Ascending aorta (tissue), 2 donors: ENCODE measurements around the gene TMC1. TPM values are rescaled to one million over a fixed set of nuclear protein-coding genes. Genes with fewer than 3 reads are reported as not detected.

Source experiments
- DNase-seq, 2 donors: peaks; one replicate each; pipeline ENCODE4 v3.0.0-alpha.2; 2019; ENCODE audit warnings: low spot score in 2 of 2
- H3K27ac ChIP-seq, 2 donors: fragments of 200-600 bp; sonication (generic); one replicate each; pipeline ENCODE4 v1.5.1; 2016 to 2017; ENCODE audit warnings: mild to moderate bottlenecking in 1 of 2
- H3K27me3 ChIP-seq: fragments of 200-600 bp; sonication (generic); one replicate; pipeline ENCODE4 v1.5.1; 2017
- H3K36me3 ChIP-seq, 2 donors: fragments of 200-600 bp; sonication (generic); one replicate each; pipeline ENCODE4 v1.5.1; 2016
- H3K4me1 ChIP-seq, 2 donors: fragments of 200-600 bp; sonication (generic); one replicate each; pipeline ENCODE4 v1.5.1; 2016 to 2017; ENCODE audit warnings: mild to moderate bottlenecking in 1 of 2
- H3K4me3 ChIP-seq, 2 donors: fragments of 200-600 bp; sonication (generic); one replicate each; pipeline ENCODE4 v1.5.1; 2016 to 2017; ENCODE audit warnings: mild to moderate bottlenecking in 1 of 2
- H3K9me3 ChIP-seq, 2 donors: fragments of 200-600 bp; sonication (generic); one replicate each; pipeline ENCODE4 v1.5.1; 2016
- CTCF ChIP-seq, 3 experiments: fragments of 200-600 bp in 2 of 3; fragments of 450-650 bp in 1 of 3; sonication (generic) in 2 of 3; IDR thresholded peaks; one replicate each; pipeline ENCODE4 v1.5.1; 2016 to 2019; ENCODE audit warnings: antibody characterized with exemption in 3 of 3, mild to moderate bottlenecking in 1 of 3, moderate library complexity in 1 of 3
- intact Hi-C: fragments of 100-400 bp; cut with DNase I; formaldehyde crosslinking; loops from one replicate; pipeline ENCODE4 v1.15.1; 2023
- total RNA-seq: library from RNA; depleted of rRNA; stranded (reverse); fragments of >200 nt; gene quantifications from one replicate; pipeline ENCODE4 v1.1.0, GENCODE V29; 2016

Gene TMC1
- total RNA-seq, 1 donor from 2014 or later, result not detected

DNA sequence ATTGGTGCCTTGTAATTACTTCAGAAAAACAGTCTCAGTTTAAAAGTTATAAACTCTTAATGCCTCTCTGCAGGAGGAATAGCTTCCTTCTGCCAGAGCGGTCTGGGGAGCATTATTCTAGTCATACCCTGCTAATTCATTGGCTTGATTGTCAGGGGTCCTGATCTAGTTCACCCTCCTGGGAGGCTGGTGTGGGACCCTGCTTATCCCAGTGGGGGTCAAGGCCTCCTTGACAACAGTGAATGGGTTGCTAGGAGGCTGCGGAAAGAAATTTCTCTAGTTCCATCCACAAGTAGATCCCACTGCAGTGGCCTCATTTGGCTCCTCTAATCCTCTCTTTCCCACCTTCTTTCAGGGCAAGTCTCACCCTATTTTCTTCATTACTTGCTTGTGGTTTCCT lies 105.7 kb downstream of the TMC1 start:
- Histone ChIP-seq H3K27me3 (no peaks in the 10 kb centered on the region), H3K4me1 (no peaks in the 10 kb centered on the region), H3K36me3 (no peaks in the 10 kb centered on the region), H3K27ac (no peak overlapping the region), H3K4me3 (no peak overlapping the region), H3K9me3 (no peaks in the 10 kb centered on the region)
- intact Hi-C loops, result no loop called here
- no peak for DNase-seq
- TF ChIP-seq CTCF (IDR thresholded peaks at IDR 0.05), result no peak

- Histone ChIP-seq H3K36me3 (no peaks in the 10 kb centered on the region), H3K4me3 (no peak overlapping the region), H3K4me1 (no peaks in the 10 kb centered on the region), H3K27ac (no peak overlapping the region), H3K9me3 (no peaks in the 10 kb centered on the region), H3K27me3 (no peaks in the 10 kb centered on the region)
- no peak for TF ChIP-seq CTCF (IDR thresholded peaks at IDR 0.05)
- DNase-seq, result no peak
- intact Hi-C loops, result no loop called here
Measured at GRCh38 chr9:72627956-72628540, 106.6 kb downstream of the TMC1 start.

- Histone ChIP-seq H3K36me3 (no peaks in the 10 kb centered on the region), H3K27ac (no peak overlapping the region), H3K9me3 (peaks cover 0 to 5% of the 10 kb centered on the region in 2 donors), H3K4me3 (no peak overlapping the region), H3K27me3 (no peaks in the 10 kb centered on the region), H3K4me1 (no peaks in the 10 kb centered on the region)
- intact Hi-C loops, result no loop called here
- no peak for TF ChIP-seq CTCF (IDR thresholded peaks at IDR 0.05)
- DNase-seq, result no peak
Measured at GRCh38 chr9:72633966-72634365, 112.6 kb downstream of the TMC1 start.

- DNase-seq, result no peak
- no peak for TF ChIP-seq CTCF (IDR thresholded peaks at IDR 0.05)
- Histone ChIP-seq H3K27ac (no peak overlapping the region), H3K27me3 (no peaks in the 10 kb centered on the region), H3K36me3 (no peaks in the 10 kb centered on the region), H3K9me3 (peaks cover 0 to 5% of the 10 kb centered on the region in 2 donors), H3K4me1 (no peaks in the 10 kb centered on the region), H3K4me3 (no peak overlapping the region)
- intact Hi-C loops, result no loop called here
Measured at GRCh38 chr9:72635197-72635596, 113.8 kb downstream of the TMC1 start.

DNA sequence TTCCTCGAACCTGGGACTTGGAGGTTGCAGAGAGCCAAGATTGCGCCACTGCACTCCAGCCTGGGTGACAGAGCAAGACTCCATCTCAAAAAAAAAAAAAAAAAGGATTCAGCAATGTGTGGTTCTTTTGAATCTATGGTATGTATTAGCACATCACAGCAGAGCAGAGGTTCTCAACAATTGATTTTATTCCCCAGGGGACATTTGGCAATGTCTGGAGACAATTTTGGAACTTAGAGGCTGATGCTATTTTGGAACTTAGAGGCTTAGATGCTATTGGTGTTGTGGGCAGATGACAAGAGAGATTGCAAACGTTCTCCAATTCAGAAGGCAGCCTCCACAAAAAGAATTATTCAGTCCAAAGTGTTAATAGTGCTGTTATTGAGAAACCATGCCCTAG lies 115.2 kb downstream of the TMC1 start:
- Histone ChIP-seq H3K36me3 (no peaks in the 10 kb centered on the region), H3K4me1 (no peaks in the 10 kb centered on the region), H3K9me3 (peaks cover 0 to 5% of the 10 kb centered on the region in 2 donors), H3K27me3 (no peaks in the 10 kb centered on the region), H3K27ac (no peak overlapping the region), H3K4me3 (no peak overlapping the region)
- intact Hi-C loops, result no loop called here
- no peak for TF ChIP-seq CTCF (IDR thresholded peaks at IDR 0.05)
- no peak for DNase-seq

DNA sequence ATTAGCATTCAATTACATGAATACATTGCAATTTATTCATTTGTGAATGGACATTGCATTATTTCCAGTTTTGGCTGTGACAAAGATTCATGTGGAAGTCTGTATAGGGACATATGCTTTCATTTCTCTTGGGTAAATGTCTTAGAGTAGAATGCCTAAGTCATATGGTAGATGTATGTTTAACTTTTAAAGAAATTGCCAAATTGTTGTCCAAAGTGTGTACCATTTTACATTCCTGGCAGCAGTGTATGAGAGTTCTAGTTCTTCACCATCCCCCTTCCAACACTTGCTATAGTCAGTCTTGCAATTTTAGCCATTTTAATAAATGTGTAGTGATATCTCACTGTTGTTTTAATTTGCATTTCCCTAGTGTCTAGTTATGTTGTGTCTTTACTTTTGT lies 122.2 kb downstream of the TMC1 start:
- intact Hi-C loops, result no loop called here
- Histone ChIP-seq H3K27ac (no peak overlapping the region), H3K36me3 (no peaks in the 10 kb centered on the region), H3K4me3 (no peak overlapping the region), H3K4me1 (no peaks in the 10 kb centered on the region), H3K9me3 (no peaks in the 10 kb centered on the region), H3K27me3 (no peaks in the 10 kb centered on the region)
- TF ChIP-seq CTCF (IDR thresholded peaks at IDR 0.05), result no peak
- DNase-seq, result no peak
